ENCODE results near the gene IPCEF1. TPM values are rescaled to one million over a fixed set of nuclear protein-coding genes. Genes with fewer than 3 reads are reported as not detected.

The IPCEF1 gene
- total and polyA plus RNA-seq, 2 of the 8 experiments (the other 6 are each of a cell fraction or from before 2014, with no cell fraction given), result 0.41 to 0.78 TPM

DNA sequence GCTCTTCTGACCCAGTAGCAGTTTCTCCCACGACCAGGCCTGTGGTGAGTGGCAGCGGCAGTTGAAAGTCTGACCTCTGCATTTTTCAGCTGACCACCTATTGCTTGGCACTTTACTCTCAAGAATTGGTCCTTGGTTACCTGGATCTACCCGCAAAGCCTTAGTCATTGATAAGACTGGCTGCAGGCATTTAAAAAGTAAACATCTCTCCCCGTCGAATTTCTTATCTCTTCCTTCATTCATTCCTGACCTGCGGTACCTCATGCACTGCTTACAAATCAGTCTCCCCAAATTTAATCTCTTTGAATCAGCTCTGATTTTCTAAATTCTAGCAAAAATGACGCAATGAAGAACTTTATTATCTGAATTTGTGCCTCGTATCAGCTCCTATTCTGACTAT, 26.1 kb upstream of the IPCEF1 start:
- ChIA-PET CTCF (ENCODE audit: partially characterized antibody) (no interaction called here), POLR2A (ENCODE audit: partially characterized antibody) (no interaction called here)
- no peak overlapping the region for H3K18ac ChIP-seq (ENCODE audit: extremely low read depth, low read length)

More for the DNA sequence above, 26.1 kb upstream of the IPCEF1 start:
- Histone ChIP-seq H4K20me1 (replicated peaks in 1 of 2; ENCODE audit: control insufficient read depth in 1 of 2, insufficient read depth in 2 of 2, low read length in 2 of 2) (no peaks in the 10 kb centered on the region), H2BK15ac (ENCODE audit: low read length) (no peak overlapping the region), H3K14ac (ENCODE audit: insufficient read length) (no peak overlapping the region), H2BK120ac (replicated peaks; ENCODE audit: low read depth, low read length) (no peak overlapping the region), H2BK5ac (ENCODE audit: low read depth, low read length) (no peak overlapping the region), H3K9me3 (ENCODE audit: insufficient read depth in 2 of 2, low read depth in 1 of 2, low read length in 1 of 2) (no peaks in the 10 kb centered on the region), H3K9ac (replicated peaks in 1 of 4; ENCODE audit: extremely low read depth in 1 of 4, low read depth in 3 of 4, low read length in 3 of 4) (no peak overlapping the region), H3K27me3 (replicated peaks in 1 of 4; ENCODE audit: control insufficient read depth in 3 of 4, extremely low read depth in 1 of 4, insufficient read depth in 3 of 4, low read length in 3 of 4) (no peaks in the 10 kb centered on the region), H3K4ac (replicated peaks; ENCODE audit: insufficient read length, low read depth, low read length) (no peak overlapping the region), H2AK5ac (ENCODE audit: low read depth, low read length) (no peak overlapping the region), H2BK12ac (ENCODE audit: low read depth, low read length) (no peak overlapping the region), H3K56ac (replicated peaks; ENCODE audit: insufficient read length, low read depth, low read length) (no peak overlapping the region), H3K23me2 (ENCODE audit: low read depth, low read length) (no peaks in the 10 kb centered on the region), H3K4me3 (ENCODE audit: extremely low read depth in 1 of 4, insufficient read depth in 2 of 4, low read depth in 3 of 4, low read length in 4 of 4) (no peak overlapping the region), H3K4me1 (replicated peaks in 1 of 4; ENCODE audit: control insufficient read depth in 3 of 4, insufficient read depth in 4 of 4, low read length in 3 of 4) (0 out of 7 replicates have a peak, but pooled peaks cover 0 to 3% (median 0%) of the 10 kb centered on the region in 4 experiments), H3K27ac (ENCODE audit: low read depth, low read length) (no peak overlapping the region), H3K79me1 (ENCODE audit: low read depth, low read length) (no peaks in the 10 kb centered on the region), H3K23ac (ENCODE audit: insufficient read length) (no peak overlapping the region), H2AFZ (ENCODE audit: low read length) (no peak overlapping the region), H3K79me2 (ENCODE audit: control insufficient read depth in 1 of 2, insufficient read depth in 2 of 2, low read length in 2 of 2) (no peaks in the 10 kb centered on the region), H4K91ac (replicated peaks; ENCODE audit: insufficient read length, low read length) (no peak overlapping the region), H3K4me2 (ENCODE audit: insufficient read depth in 1 of 2, low read depth in 2 of 2, low read length in 2 of 2) (no peak overlapping the region), H2BK20ac (ENCODE audit: low read length) (no peak overlapping the region), H3K36me3 (ENCODE audit: control insufficient read depth in 2 of 4, insufficient read depth in 4 of 4, low read length in 3 of 4) (no peaks in the 10 kb centered on the region), H4K8ac (ENCODE audit: extremely low read depth, insufficient read depth, low read length) (no peak overlapping the region), H4K5ac (ENCODE audit: insufficient read length, low read depth, low read length) (no peak overlapping the region)
- TF ChIP-seq SUZ12 (IDR thresholded peaks at IDR 0.05; ENCODE audit: low read length) (no peak), TAF1 (IDR thresholded peaks at IDR 0.05; ENCODE audit: low read depth, low read length) (no peak), SIN3A (conservative IDR thresholded peaks at IDR 0.05 in 1 of 2, IDR thresholded peaks at IDR 0.05 in 1 of 2; ENCODE audit: low read depth in 1 of 2, low read length in 2 of 2) (no peak), CTBP2 (IDR thresholded peaks at IDR 0.05; ENCODE audit: borderline replicate concordance, insufficient read depth, insufficient read length, low read length) (no peak), TBP (IDR thresholded peaks at IDR 0.05; ENCODE audit: low read depth, low read length) (no peak), CBX8 (IDR thresholded peaks at IDR 0.05; ENCODE audit: borderline replicate concordance, low read depth, low read length) (no peak), CREB1 (IDR thresholded peaks at IDR 0.05) (no peak), RAD21 (IDR thresholded peaks at IDR 0.05 in 1 of 2, conservative IDR thresholded peaks at IDR 0.05 in 1 of 2; ENCODE audit: low read depth in 2 of 2, low read length in 2 of 2) (no peak), FOSL1 (IDR thresholded peaks at IDR 0.05; ENCODE audit: insufficient read depth, low read depth, low read length) (no peak)
- FAIRE-seq (no peak), DNase-seq (ENCODE audit: low read depth in 1 of 2, low spot score in 2 of 2) (no peak)
- 95% methylated on average over 6 of the region's 8 CpGs; no CpG with 5 or more reads in 1 of the 2 experiments for WGBS, 2 experiments (ENCODE audit: extremely low coverage in 1 of 2, insufficient coverage in 1 of 2, insufficient read length in 1 of 2, insufficient replicate concordance in 2 of 2, low coverage in 1 of 2, low lambda C conversion rate in 2 of 2, missing lambda C conversion rate in 1 of 2)
